HCT116 (cell line): ENCODE data around the gene SLC31A1.

ENCODE experiments used
- EGR1 ChIP-seq: IDR thresholded peaks from 2 replicates; pipeline ENCODE4 v1.6.1; 2012; ENCODE audit warnings: low read depth
- EZH2 ChIP-seq: fragments of 200-600 bp; sonication (generic); IDR thresholded peaks from 2 replicates; pipeline ENCODE4 v1.6.1; 2017; ENCODE audit warnings: antibody characterized with exemption, mixed run types
- EZH2phosphoT487 ChIP-seq: fragments of 200-600 bp; IDR thresholded peaks from 2 replicates; pipeline ENCODE4 v1.6.1; 2018; ENCODE audit warnings: antibody characterized with exemption, borderline replicate concordance
- FOSL1 ChIP-seq: IDR thresholded peaks from 2 replicates; pipeline ENCODE4 v1.6.1; 2012; ENCODE audit warnings: low read depth
- POLR2A ChIP-seq: IDR thresholded peaks from 2 replicates; pipeline ENCODE4 v1.7.0; 2011; ENCODE audit warnings: borderline replicate concordance; ENCODE audit not compliant: insufficient read depth, insufficient read length; ENCODE audit errors: extremely low read depth
- POLR2AphosphoS5 ChIP-seq: IDR thresholded peaks from 2 replicates; pipeline ENCODE4 v1.6.1; 2011; ENCODE audit warnings: mild to moderate bottlenecking, low read depth, low read length, moderate library complexity
- RAD21 ChIP-seq: IDR thresholded peaks from 2 replicates; pipeline ENCODE4 v1.6.1; 2012; ENCODE audit warnings: low read depth, mild to moderate bottlenecking
- SIN3A ChIP-seq: IDR thresholded peaks from 2 replicates; pipeline ENCODE4 v1.6.1; 2012; ENCODE audit warnings: low read depth
- ZFX ChIP-seq: fragments of 450-650 bp; IDR thresholded peaks from 2 replicates; pipeline ENCODE4 v1.6.1; 2017
- TF ChIP-seq, protein P1 (sequence below), 3 experiments: fragments of 200-600 bp in 1 of 3; sonication (generic) in 1 of 3; IDR thresholded peaks in 2 of 3; conservative IDR thresholded peaks in 1 of 3; 2 replicates each; pipeline ENCODE4 v1.5.1; 2012 to 2017; ENCODE audit warnings: low read depth in 2 of 3, low read length in 2 of 3, antibody characterized with exemption in 1 of 3, borderline replicate concordance in 1 of 3, control low read depth in 1 of 3, mild to moderate bottlenecking in 1 of 3, mixed read lengths in 1 of 3, mixed run types in 1 of 3, moderate library complexity in 1 of 3; ENCODE audit not compliant: insufficient read depth in 1 of 3
- TF ChIP-seq, protein P2 (sequence below): IDR thresholded peaks from 2 replicates; pipeline ENCODE4 v1.6.1; 2012; ENCODE audit warnings: low read depth

DNA sequence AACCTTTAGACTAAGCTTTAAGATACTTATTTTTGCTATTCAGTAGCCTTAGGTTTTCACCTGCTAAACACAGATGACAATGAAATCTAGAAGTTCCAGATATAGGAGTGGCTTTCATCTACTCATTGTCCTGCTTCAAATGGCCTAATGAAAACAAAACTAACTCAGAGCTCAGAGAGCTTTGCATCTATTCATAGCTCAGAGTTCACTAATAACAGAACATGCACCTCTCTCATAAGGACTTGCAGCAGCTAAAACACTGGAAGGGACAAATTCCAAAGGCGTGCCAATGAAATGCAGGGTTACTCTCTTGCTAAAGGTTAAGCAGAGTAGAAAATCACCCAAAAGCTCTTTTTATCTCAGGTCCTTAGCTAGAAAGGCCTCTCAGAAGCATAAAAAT lies 41.5 kb upstream of the SLC31A1 start:
- TF ChIP-seq EGR1 = no peak
- TF ChIP-seq, protein P1, sequence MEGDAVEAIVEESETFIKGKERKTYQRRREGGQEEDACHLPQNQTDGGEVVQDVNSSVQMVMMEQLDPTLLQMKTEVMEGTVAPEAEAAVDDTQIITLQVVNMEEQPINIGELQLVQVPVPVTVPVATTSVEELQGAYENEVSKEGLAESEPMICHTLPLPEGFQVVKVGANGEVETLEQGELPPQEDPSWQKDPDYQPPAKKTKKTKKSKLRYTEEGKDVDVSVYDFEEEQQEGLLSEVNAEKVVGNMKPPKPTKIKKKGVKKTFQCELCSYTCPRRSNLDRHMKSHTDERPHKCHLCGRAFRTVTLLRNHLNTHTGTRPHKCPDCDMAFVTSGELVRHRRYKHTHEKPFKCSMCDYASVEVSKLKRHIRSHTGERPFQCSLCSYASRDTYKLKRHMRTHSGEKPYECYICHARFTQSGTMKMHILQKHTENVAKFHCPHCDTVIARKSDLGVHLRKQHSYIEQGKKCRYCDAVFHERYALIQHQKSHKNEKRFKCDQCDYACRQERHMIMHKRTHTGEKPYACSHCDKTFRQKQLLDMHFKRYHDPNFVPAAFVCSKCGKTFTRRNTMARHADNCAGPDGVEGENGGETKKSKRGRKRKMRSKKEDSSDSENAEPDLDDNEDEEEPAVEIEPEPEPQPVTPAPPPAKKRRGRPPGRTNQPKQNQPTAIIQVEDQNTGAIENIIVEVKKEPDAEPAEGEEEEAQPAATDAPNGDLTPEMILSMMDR (IDR thresholded peaks at IDR 0.05 in 2 of 3, conservative IDR thresholded peaks at IDR 0.05 in 1 of 3; ENCODE audit: borderline replicate concordance in 1 of 3, insufficient read depth in 1 of 3, low read depth in 2 of 3, low read length in 2 of 3) = no peak
- TF ChIP-seq POLR2A = no peak
- TF ChIP-seq EZH2 = no peak
- TF ChIP-seq FOSL1 = no peak
- no peak for TF ChIP-seq ZFX
- TF ChIP-seq RAD21 = no peak
- no peak for TF ChIP-seq POLR2AphosphoS5
- TF ChIP-seq, protein P2, sequence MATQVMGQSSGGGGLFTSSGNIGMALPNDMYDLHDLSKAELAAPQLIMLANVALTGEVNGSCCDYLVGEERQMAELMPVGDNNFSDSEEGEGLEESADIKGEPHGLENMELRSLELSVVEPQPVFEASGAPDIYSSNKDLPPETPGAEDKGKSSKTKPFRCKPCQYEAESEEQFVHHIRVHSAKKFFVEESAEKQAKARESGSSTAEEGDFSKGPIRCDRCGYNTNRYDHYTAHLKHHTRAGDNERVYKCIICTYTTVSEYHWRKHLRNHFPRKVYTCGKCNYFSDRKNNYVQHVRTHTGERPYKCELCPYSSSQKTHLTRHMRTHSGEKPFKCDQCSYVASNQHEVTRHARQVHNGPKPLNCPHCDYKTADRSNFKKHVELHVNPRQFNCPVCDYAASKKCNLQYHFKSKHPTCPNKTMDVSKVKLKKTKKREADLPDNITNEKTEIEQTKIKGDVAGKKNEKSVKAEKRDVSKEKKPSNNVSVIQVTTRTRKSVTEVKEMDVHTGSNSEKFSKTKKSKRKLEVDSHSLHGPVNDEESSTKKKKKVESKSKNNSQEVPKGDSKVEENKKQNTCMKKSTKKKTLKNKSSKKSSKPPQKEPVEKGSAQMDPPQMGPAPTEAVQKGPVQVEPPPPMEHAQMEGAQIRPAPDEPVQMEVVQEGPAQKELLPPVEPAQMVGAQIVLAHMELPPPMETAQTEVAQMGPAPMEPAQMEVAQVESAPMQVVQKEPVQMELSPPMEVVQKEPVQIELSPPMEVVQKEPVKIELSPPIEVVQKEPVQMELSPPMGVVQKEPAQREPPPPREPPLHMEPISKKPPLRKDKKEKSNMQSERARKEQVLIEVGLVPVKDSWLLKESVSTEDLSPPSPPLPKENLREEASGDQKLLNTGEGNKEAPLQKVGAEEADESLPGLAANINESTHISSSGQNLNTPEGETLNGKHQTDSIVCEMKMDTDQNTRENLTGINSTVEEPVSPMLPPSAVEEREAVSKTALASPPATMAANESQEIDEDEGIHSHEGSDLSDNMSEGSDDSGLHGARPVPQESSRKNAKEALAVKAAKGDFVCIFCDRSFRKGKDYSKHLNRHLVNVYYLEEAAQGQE = no peak
- TF ChIP-seq EZH2phosphoT487 = no peak
- no peak for TF ChIP-seq SIN3A
